DMS53 treated with DMSO at 0.1 percent for 48 hours (cell line): ENCODE results near the gene LRRC74A.

ENCODE experiments used
- DNase-seq: peaks from one replicate; lab custom pipeline; 2025; ENCODE audit not compliant: unreplicated experiment; lab: John Stamatoyannopoulos, UW

The LRRC74A gene

GRCh38 chr14:76846331-76847047 lies 20.3 kb downstream of the LRRC74A start:
- DNase-seq, result no peak

- no peak for DNase-seq
Observed at GRCh38 chr14:76848879-76849278, 22.7 kb downstream of the LRRC74A start.

GRCh38 chr14:76855066-76855465 lies 28.9 kb downstream of the LRRC74A start:
- DNase-seq, result no peak

GRCh38 chr14:76856769-76857168 lies 30.6 kb downstream of the LRRC74A start:
- DNase-seq, result no peak

- DNase-seq, result no peak
Observed at GRCh38 chr14:76861574-76862255, 35.5 kb downstream of the LRRC74A start.

GRCh38 chr14:76862546-76863282 lies 36.5 kb downstream of the LRRC74A start:
- no peak for DNase-seq

- DNase-seq, result no peak
Observed at GRCh38 chr14:76863724-76864407, 37.7 kb downstream of the LRRC74A start.

- DNase-seq, result no peak
Observed at GRCh38 chr14:76866456-76866855, 40.2 kb downstream of the LRRC74A start.

GRCh38 chr14:76867516-76868453 lies 41.6 kb downstream of the LRRC74A start:
- DNase-seq, result no peak

- no peak for DNase-seq
Observed at GRCh38 chr14:76868454-76869170, 42.4 kb downstream of the LRRC74A start.

- no peak for DNase-seq
Observed at GRCh38 chr14:76870166-76870565, 44.0 kb downstream of the LRRC74A start.

- DNase-seq, result peak; percentile 25
Observed at GRCh38 chr14:76872796-76873432, 46.7 kb downstream of the LRRC74A start.

GRCh38 chr14:76874734-76875133 lies 48.5 kb downstream of the LRRC74A start:
- DNase-seq, result no peak

GRCh38 chr14:76876076-76876475 lies 49.9 kb downstream of the LRRC74A start:
- DNase-seq, result peak; percentile 58

- DNase-seq, result no peak
Observed at GRCh38 chr14:76877871-76878270, 51.7 kb downstream of the LRRC74A start.

- no peak for DNase-seq
Observed at GRCh38 chr14:76880449-76880848, 54.2 kb downstream of the LRRC74A start.

- DNase-seq, result no peak
Observed at GRCh38 chr14:76881348-76881747, 55.1 kb downstream of the LRRC74A start.

- no peak for DNase-seq
Observed at GRCh38 chr14:76882651-76883050, 56.4 kb downstream of the LRRC74A start.

GRCh38 chr14:76883447-76883846 lies 57.2 kb downstream of the LRRC74A start:
- no peak for DNase-seq
